A549 (cell line): ENCODE data around the gene TMEM176B. TPM values are rescaled to one million over a fixed set of nuclear protein-coding genes. Genes with fewer than 3 reads are reported as not detected.

Experiments used
- ATAC-seq, 2 experiments: fragments of 200-7000 bp in 1 of 2; fragments of >200 bp in 1 of 2; cut with Nextera tagmentation in 1 of 2; cut with Tn5 transposase in 1 of 2; 3 replicates each; pipeline versions ENCODE4 v1.8.0 to v1.9.1; 2018 to 2020; ENCODE audit warnings: mild to moderate bottlenecking in 1 of 2, moderate library complexity in 1 of 2
- CTCF ChIA-PET: fragments of 300-600 bp; sonication (Branson Sonifier 250); formaldehyde crosslinking; extraction: SDS; loops from one replicate; lab custom pipeline; 2021; ENCODE audit warnings: antibody characterized with exemption, inconsistent platforms; lab: Yijun Ruan, JAX
- POLR2A ChIA-PET: fragments of 350-600 bp; formaldehyde crosslinking; extraction: SDS; loops from one replicate; lab custom pipeline; 2021; ENCODE audit warnings: antibody characterized with exemption, inconsistent platforms; lab: Yijun Ruan, JAX
- DNase-seq, 2 experiments: peaks; one replicate each; pipeline versions ENCODE4 v3.0.0 to v3.0.0-alpha.2; 2011 to 2016; ENCODE audit warnings: low read depth in 1 of 2, low spot score in 1 of 2
- FAIRE-seq: peaks from 2 replicates; lab custom pipeline; 2011; peaks lifted over from hg19 to GRCh38; lab: Jason Lieb, UNC
- H3K27ac ChIP-seq, 2 experiments: fragments of >200 bp; sonication (Bioruptor Twin); formaldehyde crosslinking; 3 replicates each; pipeline ENCODE4 v1.5.1; 2016 to 2017
- H3K4me1 ChIP-seq: fragments of >200 bp; sonication (Bioruptor Twin); formaldehyde crosslinking; 3 replicates; pipeline ENCODE4 v1.6.1; 2016
- H3K4me2 ChIP-seq: fragments of >200 bp; sonication (Bioruptor Twin); formaldehyde crosslinking; 3 replicates; pipeline ENCODE4 v1.6.1; 2016
- H3K4me3 ChIP-seq: fragments of >200 bp; sonication (Bioruptor Twin); formaldehyde crosslinking; 3 replicates; pipeline ENCODE4 v1.5.1; 2016
- H3K9me3 ChIP-seq: fragments of >200 bp; sonication (Bioruptor Twin); formaldehyde crosslinking; 3 replicates; pipeline ENCODE4 v1.6.1; 2016
- CBX8 ChIP-seq: fragments of 200-600 bp; sonication (generic); IDR thresholded peaks from 2 replicates; pipeline ENCODE4 v1.6.1; 2016
- CEBPB ChIP-seq, 2 experiments: fragments of >200 bp in 1 of 2; sonication (Bioruptor Twin) in 1 of 2; formaldehyde crosslinking in 1 of 2; IDR thresholded peaks; 2 replicates each; pipeline ENCODE4 v1.6.1; 2012 to 2016
- CHD2 ChIP-seq: fragments of 150-350 bp; IDR thresholded peaks from 2 replicates; pipeline ENCODE4 v1.6.1; 2014; ENCODE audit warnings: low read length; ENCODE audit not compliant: partially characterized antibody
- CHD4 ChIP-seq: fragments of 200-600 bp; sonication (generic); IDR thresholded peaks from 2 replicates; pipeline ENCODE4 v1.6.1; 2016; ENCODE audit warnings: antibody characterized with exemption, mild to moderate bottlenecking, borderline replicate concordance
- FOSB ChIP-seq: fragments of 250-450 bp; sonication (Bioruptor Pico); IDR thresholded peaks from 2 replicates; pipeline ENCODE4 v1.5.0; 2020; ENCODE audit warnings: mild to moderate bottlenecking, moderate library complexity
- HEYL ChIP-seq: fragments of 250-450 bp; sonication (Bioruptor Pico); IDR thresholded peaks from 2 replicates; pipeline ENCODE4 v1.8.0; 2021; ENCODE audit warnings: mild to moderate bottlenecking, moderate library complexity
- HOXA7 ChIP-seq: fragments of 250-450 bp; sonication (Bioruptor Pico); IDR thresholded peaks from 2 replicates; pipeline ENCODE4 v1.5.0; 2020; ENCODE audit warnings: mild to moderate bottlenecking, moderate library complexity
- JUNB ChIP-seq: fragments of >200 bp; sonication (Bioruptor Twin); formaldehyde crosslinking; IDR thresholded peaks from 2 replicates; pipeline ENCODE4 v1.6.1; 2016
- NFE2L2 ChIP-seq: fragments of 150-350 bp; conservative IDR thresholded peaks from 2 replicates; pipeline ENCODE4 v1.6.1; 2014; ENCODE audit warnings: low read length
- PHF8 ChIP-seq: fragments of 200-600 bp; sonication (generic); IDR thresholded peaks from 2 replicates; pipeline ENCODE4 v1.6.1; 2016; ENCODE audit warnings: low read depth, mild to moderate bottlenecking, antibody characterized with exemption, moderate library complexity, borderline replicate concordance
- POLR2A ChIP-seq: IDR thresholded peaks from 2 replicates; pipeline ENCODE4 v1.6.1; 2012; ENCODE audit warnings: mild to moderate bottlenecking, low read length
- RAD21 ChIP-seq, 2 experiments: fragments of >200 bp in 1 of 2; sonication (Bioruptor Twin) in 1 of 2; formaldehyde crosslinking in 1 of 2; IDR thresholded peaks in 1 of 2; conservative IDR thresholded peaks in 1 of 2; 2 replicates in 1 of 2; 3 replicates in 1 of 2; pipeline ENCODE4 v1.6.1; 2012 to 2018; ENCODE audit warnings: inconsistent platforms in 1 of 2
- RARB ChIP-seq: fragments of 250-450 bp; sonication (Bioruptor Pico); IDR thresholded peaks from 2 replicates; pipeline ENCODE4 v1.8.0; 2021; ENCODE audit warnings: mild to moderate bottlenecking, moderate library complexity
- REST ChIP-seq: fragments of 200-600 bp; sonication (generic); IDR thresholded peaks from 2 replicates; pipeline ENCODE4 v1.6.1; 2016; ENCODE audit warnings: antibody characterized with exemption, mild to moderate bottlenecking, moderate library complexity
- RFX5 ChIP-seq: fragments of 450-650 bp; IDR thresholded peaks from 2 replicates; pipeline ENCODE4 v1.7.1; 2014; ENCODE audit warnings: antibody characterized with exemption, mild to moderate bottlenecking, moderate library complexity
- SMC3 ChIP-seq: fragments of >200 bp; sonication (Bioruptor Twin); formaldehyde crosslinking; IDR thresholded peaks from 3 replicates; pipeline ENCODE4 v1.6.1; 2018; ENCODE audit warnings: inconsistent platforms
- SREBF2 ChIP-seq: fragments of 450-650 bp; IDR thresholded peaks from 2 replicates; pipeline ENCODE4 v1.6.1; 2014; ENCODE audit warnings: mild to moderate bottlenecking, moderate library complexity
- ZSCAN20 ChIP-seq: fragments of 250-450 bp; sonication (Bioruptor Pico); IDR thresholded peaks from 2 replicates; pipeline ENCODE4 v1.8.0; 2022; ENCODE audit warnings: mild to moderate bottlenecking, moderate library complexity
- WGBS: methylation state at CpG from one replicate; pipeline ENCODE4 v1.1.6; 2017; ENCODE audit errors: missing lambda C conversion rate; 5-methylcytosine and 5-hydroxymethylcytosine counted together
- polyA plus RNA-seq, 4 experiments: library from polyadenylated mRNA; depleted of rRNA in 3 of 4; stranded (reverse); fragments of >200 nt; fragmentation: RNase III in 1 of 4; extraction: RNeasy Plus Mini Kit Qiagen cat#74134 plus additional on column Dnase treatment in 1 of 4; gene quantifications; 2 replicates in 3 of 4; 3 replicates in 1 of 4; pipeline ENCODE4 v1.2.3, GENCODE V29; 2011 to 2017
- TF ChIP-seq, protein P1 (sequence below): fragments of 250-450 bp; sonication (Bioruptor Pico); IDR thresholded peaks from 2 replicates; pipeline ENCODE4 v1.5.0; 2021; ENCODE audit warnings: mild to moderate bottlenecking, moderate library complexity, borderline replicate concordance
- TF ChIP-seq, protein P2 (sequence below): fragments of 450-650 bp; IDR thresholded peaks from 2 replicates; pipeline ENCODE4 v1.6.1; 2014; ENCODE audit warnings: antibody characterized with exemption

TMEM176B gene
- polyA plus RNA-seq, 2 of the 4 experiments (the other 2 are of a cell fraction) = 0.10 TPM; not detected in 1

DNA sequence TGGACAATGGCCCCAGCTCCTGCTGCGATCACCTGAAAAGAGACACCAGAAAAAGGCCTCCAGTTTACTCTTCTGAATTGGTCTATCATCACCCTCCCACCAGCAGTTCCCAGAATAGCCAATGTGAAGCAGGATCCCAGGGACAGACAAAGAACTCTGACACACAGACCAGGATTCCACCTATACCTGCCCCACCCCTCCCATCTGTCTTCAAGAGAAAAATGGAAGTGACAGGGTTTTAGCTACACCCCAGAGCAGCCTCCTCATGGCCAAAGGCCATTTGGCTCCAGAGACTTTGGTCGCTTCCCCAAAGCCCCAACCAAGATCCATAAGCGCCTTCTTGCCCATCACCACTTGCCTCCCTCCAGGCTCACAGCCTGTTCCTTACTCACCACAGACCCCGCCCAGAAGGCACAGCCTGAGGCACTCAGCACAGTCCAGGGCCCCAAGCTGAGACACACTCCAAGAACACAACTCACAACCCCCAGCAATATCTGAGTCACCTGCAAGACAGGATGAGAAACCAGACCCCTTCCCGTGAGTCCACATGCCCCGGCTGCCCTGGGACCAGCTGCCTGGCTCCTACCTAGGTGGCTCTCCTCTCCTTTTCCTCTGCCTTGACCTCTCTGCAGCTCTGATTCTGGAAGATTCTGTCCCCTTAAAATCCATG is 6.5 kb downstream of the TMEM176B start (continued):
- TF ChIP-seq REST (no peak), HEYL (CRISPR knock-in tag) (no peak), FOSB (no peak), ZSCAN20 (CRISPR knock-in tag) (no peak), SREBF2 (no peak), POLR2A (no peak)
- TF ChIP-seq, protein P1, sequence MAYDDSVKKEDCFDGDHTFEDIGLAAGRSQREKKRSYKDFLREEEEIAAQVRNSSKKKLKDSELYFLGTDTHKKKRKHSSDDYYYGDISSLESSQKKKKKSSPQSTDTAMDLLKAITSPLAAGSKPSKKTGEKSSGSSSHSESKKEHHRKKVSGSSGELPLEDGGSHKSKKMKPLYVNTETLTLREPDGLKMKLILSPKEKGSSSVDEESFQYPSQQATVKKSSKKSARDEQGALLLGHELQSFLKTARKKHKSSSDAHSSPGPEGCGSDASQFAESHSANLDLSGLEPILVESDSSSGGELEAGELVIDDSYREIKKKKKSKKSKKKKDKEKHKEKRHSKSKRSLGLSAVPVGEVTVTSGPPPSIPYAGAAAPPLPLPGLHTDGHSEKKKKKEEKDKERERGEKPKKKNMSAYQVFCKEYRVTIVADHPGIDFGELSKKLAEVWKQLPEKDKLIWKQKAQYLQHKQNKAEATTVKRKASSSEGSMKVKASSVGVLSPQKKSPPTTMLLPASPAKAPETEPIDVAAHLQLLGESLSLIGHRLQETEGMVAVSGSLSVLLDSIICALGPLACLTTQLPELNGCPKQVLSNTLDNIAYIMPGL = no peak
- TF ChIP-seq, protein P2, sequence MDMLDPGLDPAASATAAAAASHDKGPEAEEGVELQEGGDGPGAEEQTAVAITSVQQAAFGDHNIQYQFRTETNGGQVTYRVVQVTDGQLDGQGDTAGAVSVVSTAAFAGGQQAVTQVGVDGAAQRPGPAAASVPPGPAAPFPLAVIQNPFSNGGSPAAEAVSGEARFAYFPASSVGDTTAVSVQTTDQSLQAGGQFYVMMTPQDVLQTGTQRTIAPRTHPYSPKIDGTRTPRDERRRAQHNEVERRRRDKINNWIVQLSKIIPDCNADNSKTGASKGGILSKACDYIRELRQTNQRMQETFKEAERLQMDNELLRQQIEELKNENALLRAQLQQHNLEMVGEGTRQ = no peak

- Histone ChIP-seq H3K27ac (no peak overlapping the region), H3K4me3 (no peak overlapping the region), H3K4me1 (no peaks in the 10 kb centered on the region), H3K9me3 (no peaks in the 10 kb centered on the region), H3K4me2 (no peak overlapping the region)
- ChIA-PET CTCF (interaction anchor here (0.9 to 3.0 kb wide), 2 partner anchors 13 to 194 kb away, joined by 4 to 13 read pairs; no protein-coding TSS in a partner anchor), POLR2A (no interaction called here)
- TF ChIP-seq CBX8 (no peak), CHD2 (no peak), CHD4 (no peak), RAD21 (conservative IDR thresholded peaks at IDR 0.05 in 1 of 2, IDR thresholded peaks at IDR 0.05 in 1 of 2) (no peak), RARB (CRISPR knock-in tag) (no peak), HOXA7 (CRISPR knock-in tag) (no peak), SMC3 (no peak), PHF8 (no peak), ZSCAN20 (CRISPR knock-in tag) (no peak), NFE2L2 (no peak), CEBPB (IDR thresholded peaks at IDR 0.05) (no peak), SREBF2 (no peak), RFX5 (no peak), REST (no peak), JUNB (no peak)
- no peak for DNase-seq
- 12% methylated on average over 11 of the region's 12 CpGs for WGBS
- FAIRE-seq = no peak
- ATAC-seq = no peak
These were observed 8.3 kb downstream of the TMEM176B start for GRCh38 chr7:150791746-150792452.
